Right cardiac atrium (tissue), 5 donors: ENCODE measurements around the gene SLC15A4. TPM values are rescaled to one million over a fixed set of nuclear protein-coding genes. Genes with fewer than 3 reads are reported as not detected.
A peak's percentile ranks its signal among the peaks of the same experiment; 100 is the strongest.
"Not testable (repeated sequence)": the region's sequence is repeated elsewhere in the genome, so short reads cannot be mapped to it uniquely, and the experiment has no call there.

Source experiments
- ATAC-seq, 2 donors: fragments of 200-7000 bp; cut with Tn5 transposase; one replicate each; pipeline versions ENCODE4 v1.8.0 to v1.9.1; 2020; ENCODE audit warnings: moderate library complexity in 2 of 2, mild to moderate bottlenecking in 1 of 2
- DNase-seq, 3 donors: peaks; one replicate each; pipeline ENCODE4 v3.0.0-alpha.2; 2020
- H3K27ac ChIP-seq: one replicate; pipeline ENCODE4 v1.5.1; 2013; ENCODE audit warnings: mild to moderate bottlenecking, low read length, control low read depth, moderate library complexity
- H3K27me3 ChIP-seq: one replicate; pipeline ENCODE4 v1.6.1; 2013; ENCODE audit not compliant: control insufficient read depth, insufficient read depth
- H3K4me1 ChIP-seq: one replicate; pipeline ENCODE4 v1.6.1; 2013; ENCODE audit warnings: low read length; ENCODE audit not compliant: control insufficient read depth, insufficient read depth
- H3K4me3 ChIP-seq: one replicate; pipeline ENCODE4 v1.5.1; 2013; ENCODE audit warnings: low read length, control low read depth
- H3K9me3 ChIP-seq: one replicate; pipeline ENCODE4 v1.6.1; 2013; ENCODE audit warnings: low read length; ENCODE audit not compliant: control insufficient read depth
- WGBS: extraction: QIAGEN DNeasy Blood & Tissue Kit; methylation state at CpG from one replicate; pipeline ENCODE4 v1.1.7; 2013; 5-methylcytosine and 5-hydroxymethylcytosine counted together
- intact Hi-C, 4 donors: fragments of 100-400 bp; cut with DNase I; formaldehyde crosslinking; loops; one replicate each; pipeline versions ENCODE4 v1.11.0 to v1.14.0; 2022 to 2023
- polyA plus RNA-seq: library from polyadenylated mRNA; stranded (reverse); fragments of 200-250 nt; gene quantifications from one replicate; pipeline ENCODE4 v1.2.3, GENCODE V29; 2013
- total RNA-seq, 4 donors: library from RNA; stranded (reverse); fragmentation: NEBNext Ultra II Directional; extraction: Animal tissue kit (Norgen Biotek cat#: 25700); gene quantifications; one replicate each; pipeline ENCODE4 v1.2.1, GENCODE V29; 2021
- donor health status: healthy with polysubstance abuse.
- donor health status: DM: no; HTN: yes; CAD: no.
- donor health status: DM: no; HTN: no; CAD: no.
- donor health status: DM: no; HTN: yes; CAD: no; lungs with severe emphysema.
- donor health status: DM: yes; HTN: yes; CAD: no.

Gene SLC15A4
- total and polyA plus RNA-seq, 5 donors = 13.7 to 17.3 (median 15.8) TPM

- no peak overlapping the region for H3K4me3 ChIP-seq
Measured at GRCh38 chr12:128811806-128812205, 12.0 kb downstream of the SLC15A4 start.

GRCh38 chr12:128810182-128811127 lies 13.3 kb downstream of the SLC15A4 start:
- Histone ChIP-seq H3K4me3 (no peak overlapping the region), H3K9me3 (no peaks in the 10 kb centered on the region), H3K4me1 (peaks cover 6% of the 10 kb centered on the region), H3K27ac (peak overlapping the region; percentile 86), H3K27me3 (no peaks in the 10 kb centered on the region)
- ATAC-seq (peak; percentile 92), DNase-seq (peak; percentile 58 to 82 (median 80))
- WGBS = 30% methylated on average over 14 of the region's 14 CpGs
- intact Hi-C loops = no loop called here

More at GRCh38 chr12:128811806-128812205, 12.0 kb downstream of the SLC15A4 start:
- H3K9me3 ChIP-seq = no peaks in the 10 kb centered on the region
- ATAC-seq (no peak), DNase-seq (no peak)
- intact Hi-C loops = no loop called here
- no peak overlapping the region for H3K27ac ChIP-seq
- WGBS = 85% methylated on average over 9 of the region's 9 CpGs
- no peaks in the 10 kb centered on the region for H3K27me3 ChIP-seq
- peaks cover 9% of the 10 kb centered on the region for H3K4me1 ChIP-seq

- peak overlapping the region; percentile 37 for H3K27ac ChIP-seq
- no peaks in the 10 kb centered on the region for H3K27me3 ChIP-seq
- WGBS = 87% methylated on average over 12 of the region's 12 CpGs
- ATAC-seq (no peak), DNase-seq (no peak)
- H3K9me3 ChIP-seq = no peaks in the 10 kb centered on the region
- intact Hi-C loops = no loop called here
- no peak overlapping the region for H3K4me3 ChIP-seq
- peaks cover 6% of the 10 kb centered on the region for H3K4me1 ChIP-seq
Measured at GRCh38 chr12:128808651-128809050, 15.1 kb downstream of the SLC15A4 start.

GRCh38 chr12:128807161-128807724 lies 16.5 kb downstream of the SLC15A4 start:
- DNase-seq (peak in 2 of 3 donors; percentile 37 to 58), ATAC-seq (peak; percentile 10 to 25)
- 88% methylated on average over 14 of the region's 14 CpGs for WGBS
- intact Hi-C loops = no loop called here
- no peaks in the 10 kb centered on the region for H3K27me3 ChIP-seq
- H3K4me3 ChIP-seq = no peak overlapping the region
- H3K9me3 ChIP-seq = no peaks in the 10 kb centered on the region
- H3K4me1 ChIP-seq = peaks cover 6% of the 10 kb centered on the region
- H3K27ac ChIP-seq = no peak overlapping the region

GRCh38 chr12:128806573-128806972 lies 17.2 kb downstream of the SLC15A4 start:
- no peaks in the 10 kb centered on the region for H3K9me3 ChIP-seq
- DNase-seq (no peak), ATAC-seq (no peak)
- H3K4me3 ChIP-seq = no peak overlapping the region
- peaks cover 6% of the 10 kb centered on the region for H3K4me1 ChIP-seq
- H3K27ac ChIP-seq = no peak overlapping the region
- 83% methylated on average over 8 of the region's 9 CpGs for WGBS
- no peaks in the 10 kb centered on the region for H3K27me3 ChIP-seq
- intact Hi-C loops = no loop called here

- ATAC-seq, H3K4me3 ChIP-seq, DNase-seq, H3K9me3 ChIP-seq, H3K27ac ChIP-seq, intact Hi-C loops, H3K27me3 ChIP-seq, H3K4me1 ChIP-seq: not testable (repeated sequence)
- WGBS = 94% methylated on average over 5 of the region's 5 CpGs
Measured at GRCh38 chr12:128805406-128805805, 18.4 kb downstream of the SLC15A4 start.

GRCh38 chr12:128804762-128805161 lies 19.0 kb downstream of the SLC15A4 start:
- no peak overlapping the region for H3K27ac ChIP-seq
- H3K9me3 ChIP-seq = no peaks in the 10 kb centered on the region
- H3K27me3 ChIP-seq = no peaks in the 10 kb centered on the region
- no peaks in the 10 kb centered on the region for H3K4me1 ChIP-seq
- intact Hi-C loops = no loop called here
- 97% methylated on average over 8 of the region's 8 CpGs for WGBS
- no peak overlapping the region for H3K4me3 ChIP-seq
- no peak for ATAC-seq
- no peak for DNase-seq

GRCh38 chr12:128803788-128804187 lies 20.0 kb downstream of the SLC15A4 start:
- ATAC-seq = peak in 1 of 2 donors; percentile 49
- DNase-seq = no peak
- Histone ChIP-seq H3K9me3 (no peaks in the 10 kb centered on the region), H3K4me1 (no peaks in the 10 kb centered on the region), H3K4me3 (no peak overlapping the region), H3K27ac (no peak overlapping the region), H3K27me3 (no peaks in the 10 kb centered on the region)
- 94% methylated on average over 9 of the region's 9 CpGs for WGBS
- intact Hi-C loops = no loop called here

GRCh38 chr12:128802756-128803155 lies 21.0 kb downstream of the SLC15A4 start:
- 87% methylated on average over 13 of the region's 13 CpGs for WGBS
- H3K27me3 ChIP-seq = no peaks in the 10 kb centered on the region
- intact Hi-C loops = no loop called here
- no peaks in the 10 kb centered on the region for H3K9me3 ChIP-seq
- ATAC-seq (no peak), DNase-seq (no peak)
- no peaks in the 10 kb centered on the region for H3K4me1 ChIP-seq
- no peak overlapping the region for H3K4me3 ChIP-seq
- no peak overlapping the region for H3K27ac ChIP-seq

- Histone ChIP-seq H3K9me3 (no peaks in the 10 kb centered on the region), H3K27me3 (no peaks in the 10 kb centered on the region), H3K4me3 (no peak overlapping the region), H3K27ac (peak overlapping the region; percentile 39), H3K4me1 (no peaks in the 10 kb centered on the region)
- intact Hi-C loops = no loop called here
- WGBS = 65% methylated on average over 8 of the region's 8 CpGs
- DNase-seq (no peak), ATAC-seq (peak; percentile 36 to 69)
Measured at GRCh38 chr12:128801879-128802391, 21.8 kb downstream of the SLC15A4 start.

GRCh38 chr12:128800606-128801005 lies 23.2 kb downstream of the SLC15A4 start:
- H3K27ac ChIP-seq = no peak overlapping the region
- 98% methylated on average over 14 of the region's 14 CpGs for WGBS
- intact Hi-C loops = no loop called here
- no peaks in the 10 kb centered on the region for H3K27me3 ChIP-seq
- no peaks in the 10 kb centered on the region for H3K4me1 ChIP-seq
- ATAC-seq = no peak
- DNase-seq = no peak
- no peaks in the 10 kb centered on the region for H3K9me3 ChIP-seq
- no peak overlapping the region for H3K4me3 ChIP-seq
